H9 (cell line): Measurements from ENCODE around the gene OTUB2. TPM values are rescaled to one million over a fixed set of nuclear protein-coding genes. Genes with fewer than 3 reads are reported as not detected.

Experiments
- DNase-seq: peaks from one replicate; pipeline ENCODE4 v3.0.0-alpha.2; 2017
- H2AFZ ChIP-seq: one replicate; pipeline ENCODE4 v1.6.1; 2013; ENCODE audit warnings: mild to moderate bottlenecking, low read length, control low read depth, moderate library complexity
- H2AK5ac ChIP-seq: 2 replicates; pipeline ENCODE4 v1.6.1; 2013; ENCODE audit warnings: low read length, control low read depth, mixed read lengths; ENCODE audit not compliant: insufficient read length
- H2BK120ac ChIP-seq: one replicate; pipeline ENCODE4 v1.6.1; 2013; ENCODE audit warnings: low read depth, mild to moderate bottlenecking, low read length, control low read depth, inconsistent platforms; ENCODE audit not compliant: poor library complexity, severe bottlenecking
- H2BK12ac ChIP-seq: 2 replicates; pipeline ENCODE4 v1.6.1; 2013; ENCODE audit warnings: low read length, control low read depth, mixed read lengths, low read depth; ENCODE audit not compliant: insufficient read length
- H2BK15ac ChIP-seq: 2 replicates; pipeline ENCODE4 v1.6.1; 2013; ENCODE audit warnings: low read depth, low read length, control low read depth
- H2BK20ac ChIP-seq: one replicate; pipeline ENCODE4 v1.6.1; 2013; ENCODE audit warnings: low read depth, mild to moderate bottlenecking, low read length, control low read depth, inconsistent platforms; ENCODE audit not compliant: poor library complexity, severe bottlenecking
- H2BK5ac ChIP-seq: 2 replicates; pipeline ENCODE4 v1.6.1; 2013; ENCODE audit warnings: low read length, control low read depth, mixed read lengths; ENCODE audit not compliant: insufficient read length
- H3K14ac ChIP-seq: 2 replicates; pipeline ENCODE4 v1.6.1; 2013; ENCODE audit warnings: low read length, control low read depth; ENCODE audit not compliant: insufficient read depth
- H3K18ac ChIP-seq: 2 replicates; pipeline ENCODE4 v1.6.1; 2013; ENCODE audit warnings: low read depth, mild to moderate bottlenecking, mixed read lengths, low read length, control low read depth; ENCODE audit not compliant: insufficient read length
- H3K23ac ChIP-seq: 2 replicates; pipeline ENCODE4 v1.6.1; 2013; ENCODE audit warnings: low read length, control low read depth, mixed read lengths, low read depth; ENCODE audit not compliant: insufficient read length
- H3K23me2 ChIP-seq: 2 replicates; pipeline ENCODE4 v1.6.1; 2013; ENCODE audit warnings: low read depth, mild to moderate bottlenecking, mixed read lengths, low read length, control low read depth; ENCODE audit not compliant: insufficient read length, poor library complexity, severe bottlenecking
- H3K27ac ChIP-seq: 2 replicates; pipeline ENCODE4 v1.5.1; 2013; ENCODE audit warnings: low read length, control low read depth, mixed read lengths, low read depth; ENCODE audit not compliant: insufficient read length
- H3K27me3 ChIP-seq: 2 replicates; pipeline ENCODE4 v1.6.1; 2013; ENCODE audit warnings: low read length, control low read depth, inconsistent platforms; ENCODE audit not compliant: insufficient read depth
- H3K4ac ChIP-seq: 2 replicates; pipeline ENCODE4 v1.6.1; 2013; ENCODE audit warnings: low read depth, mild to moderate bottlenecking, control low read depth, inconsistent platforms, low read length, moderate library complexity
- H3K4me1 ChIP-seq: 2 replicates; pipeline ENCODE4 v1.6.1; 2013; ENCODE audit warnings: low read length, control low read depth, inconsistent platforms; ENCODE audit not compliant: insufficient read depth
- H3K4me2 ChIP-seq: 2 replicates; pipeline ENCODE4 v1.6.1; 2013; ENCODE audit warnings: low read length, control low read depth, mixed read lengths; ENCODE audit not compliant: insufficient read length, insufficient read depth
- H3K56ac ChIP-seq: 2 replicates; pipeline ENCODE4 v1.6.1; 2013; ENCODE audit warnings: low read depth, mild to moderate bottlenecking, mixed read lengths, low read length, control low read depth; ENCODE audit not compliant: insufficient read length
- H3K79me1 ChIP-seq: 2 replicates; pipeline ENCODE4 v1.6.1; 2013; ENCODE audit warnings: low read depth, mild to moderate bottlenecking, moderate library complexity, low read length, control low read depth, inconsistent platforms; ENCODE audit not compliant: insufficient read depth, poor library complexity, severe bottlenecking
- H3K79me2 ChIP-seq: 2 replicates; pipeline ENCODE4 v1.6.1; 2013; ENCODE audit warnings: low read length, control low read depth, inconsistent platforms; ENCODE audit not compliant: insufficient read depth
- H3K9ac ChIP-seq: 2 replicates; pipeline ENCODE4 v1.6.1; 2013; ENCODE audit warnings: low read length, control low read depth, mixed read lengths; ENCODE audit not compliant: insufficient read length; ENCODE audit errors: extremely low read depth
- H3K9me3 ChIP-seq: one replicate; pipeline ENCODE4 v1.6.1; 2013; ENCODE audit warnings: low read depth, low read length, inconsistent platforms; ENCODE audit not compliant: control insufficient read depth
- H3T11ph ChIP-seq: one replicate; pipeline ENCODE4 v1.6.1; 2013; ENCODE audit warnings: mild to moderate bottlenecking, low read length, control low read depth, inconsistent platforms
- H4K20me1 ChIP-seq: one replicate; pipeline ENCODE4 v1.6.1; 2013; ENCODE audit not compliant: control insufficient read depth, insufficient read length, insufficient read depth
- H4K5ac ChIP-seq: 2 replicates; pipeline ENCODE4 v1.6.1; 2013; ENCODE audit warnings: low read depth, mild to moderate bottlenecking, mixed read lengths, low read length, control low read depth; ENCODE audit not compliant: insufficient read length
- H4K8ac ChIP-seq: replicated peaks from 2 replicates; pipeline ENCODE4 v1.6.1; 2013; ENCODE audit warnings: low read length, control low read depth, mixed read lengths, low read depth; ENCODE audit not compliant: insufficient read length
- H4K91ac ChIP-seq: 2 replicates; pipeline ENCODE4 v1.6.1; 2013; ENCODE audit warnings: low read depth, mild to moderate bottlenecking, moderate library complexity, mixed read lengths, low read length, control low read depth; ENCODE audit not compliant: insufficient read length
- H3K27ac Mint-ChIP-seq, 3 experiments: 2 replicates in 2 of 3; 3 replicates in 1 of 3; pipeline ENCODE4 v1.8.0; 2020 to 2021; ENCODE audit warnings: mixed read lengths in 3 of 3, mild to moderate bottlenecking in 1 of 3, moderate library complexity in 1 of 3
- H3K27me3 Mint-ChIP-seq: 2 replicates; pipeline ENCODE4 v1.8.0; 2021; ENCODE audit warnings: low read depth, mild to moderate bottlenecking, moderate library complexity, mixed read lengths
- H3K36me3 Mint-ChIP-seq, 3 experiments: 2 replicates in 2 of 3; 3 replicates in 1 of 3; pipeline ENCODE4 v1.8.0; 2020 to 2021; ENCODE audit warnings: low read depth in 3 of 3, mixed read lengths in 3 of 3; ENCODE audit not compliant: insufficient read depth in 1 of 3
- H3K4me1 Mint-ChIP-seq, 2 experiments: 2 replicates each; pipeline ENCODE4 v1.8.0; 2020; ENCODE audit warnings: mixed read lengths in 2 of 2
- H3K4me3 Mint-ChIP-seq, 2 experiments: 2 replicates in 1 of 2; 3 replicates in 1 of 2; pipeline ENCODE4 v1.8.0; 2020 to 2021; ENCODE audit warnings: mild to moderate bottlenecking in 2 of 2, mixed read lengths in 2 of 2, moderate library complexity in 1 of 2
- H3K9me3 Mint-ChIP-seq, 2 experiments: 2 replicates in 1 of 2; 3 replicates in 1 of 2; pipeline ENCODE4 v1.8.0; 2020; ENCODE audit warnings: mild to moderate bottlenecking in 2 of 2, mixed read lengths in 2 of 2, moderate library complexity in 1 of 2
- CTCF ChIP-seq: fragments of 200-600 bp; sonication (generic); conservative IDR thresholded peaks from 3 replicates; pipeline ENCODE4 v1.8.0; 2021; ENCODE audit warnings: antibody characterized with exemption, mild to moderate bottlenecking
- WGBS: extraction: QIAGEN DNeasy Blood & Tissue Kit; methylation state at CpG from one replicate; pipeline ENCODE4 v1.1.7; 2013; ENCODE audit warnings: missing lambda C conversion rate, low lambda C conversion rate, mixed read lengths; ENCODE audit not compliant: insufficient read length; ENCODE audit errors: extremely low coverage; 5-methylcytosine and 5-hydroxymethylcytosine counted together
- total RNA-seq: library from RNA; stranded (reverse); gene quantifications from 2 replicates; pipeline ENCODE4 v1.2.1, GENCODE V29; 2021

The OTUB2 gene
- total RNA-seq, 1 experiment from 2014 or later, result 3.6 TPM

DNA sequence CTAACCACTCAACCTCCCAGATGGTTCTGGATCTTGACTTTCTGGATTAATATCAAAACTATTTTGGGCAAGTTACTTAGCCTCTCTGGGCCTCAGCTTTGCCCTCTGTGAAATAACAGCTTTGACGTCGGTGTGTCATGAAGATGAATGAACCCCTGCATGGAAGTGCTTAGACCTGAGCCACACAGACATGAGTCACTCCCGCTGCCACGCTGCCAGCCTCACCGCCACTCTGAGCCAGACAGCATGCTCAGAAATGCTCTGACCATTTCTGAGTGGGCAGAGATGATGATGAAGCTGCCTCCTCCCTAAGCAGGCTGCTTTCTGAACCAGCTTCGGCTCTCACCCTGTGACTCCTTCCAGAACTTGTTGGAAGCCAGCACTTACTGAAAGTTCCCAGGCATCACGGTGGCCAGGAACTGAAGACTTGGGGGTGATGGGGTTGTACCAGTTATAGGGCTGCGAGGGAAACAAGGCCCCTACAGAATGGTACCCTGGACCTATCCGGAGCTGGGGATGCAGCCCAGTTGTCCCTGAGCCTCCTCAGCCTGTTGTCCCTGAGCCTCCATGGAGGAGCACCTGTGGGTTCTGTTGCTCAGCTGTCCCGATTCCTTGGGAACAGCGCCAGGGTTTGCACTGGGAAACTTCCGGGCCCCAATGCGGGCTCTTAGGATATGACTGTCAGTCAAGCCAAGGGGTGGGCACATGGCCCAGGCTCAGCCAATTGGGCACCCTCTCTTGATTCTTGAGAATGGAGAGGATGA lies 31.0 kb upstream of the OTUB2 start:
- no peak overlapping the region for H2AFZ ChIP-seq
- DNase-seq, result no peak

More for the DNA sequence above, 31.0 kb upstream of the OTUB2 start:
- Histone ChIP-seq H2BK20ac (no peak overlapping the region), H3T11ph (no peak overlapping the region), H2BK15ac (no peak overlapping the region), H3K18ac (no peak overlapping the region), H2BK120ac (no peak overlapping the region), H2AK5ac (no peak overlapping the region), H3K4me1 (no peaks in the 10 kb centered on the region), H4K8ac (no peak overlapping the region), H4K91ac (no peak overlapping the region), H3K56ac (no peak overlapping the region), H3K79me2 (no peaks in the 10 kb centered on the region), H3K9me3 (no peaks in the 10 kb centered on the region), H4K5ac (no peak overlapping the region), H3K23me2 (no peaks in the 10 kb centered on the region), H3K14ac (no peak overlapping the region), H2BK12ac (no peak overlapping the region), H4K20me1 (no peaks in the 10 kb centered on the region), H3K4ac (no peak overlapping the region), H3K9ac (no peak overlapping the region), H3K79me1 (no peaks in the 10 kb centered on the region), H3K4me2 (no peak overlapping the region), H3K23ac (no peak overlapping the region), H3K27me3 (no peaks in the 10 kb centered on the region), H3K27ac (no peak overlapping the region), H2BK5ac (no peak overlapping the region)
- no CpG with 5 or more reads among the region's 13 CpGs for WGBS
- Mint-ChIP-seq H3K4me3 (no peak overlapping the region), H3K9me3 (no peaks in the 10 kb centered on the region; a peak in 1 of 5 replicates), H3K27ac (no peak overlapping the region; a peak in 1 of 7 replicates), H3K4me1 (peaks cover 0 to 32% of the 10 kb centered on the region in 2 experiments; a peak in 2 of 4 replicates), H3K36me3 (no peaks in the 10 kb centered on the region; a peak in 1 of 7 replicates), H3K27me3 (peaks cover 10% of the 10 kb centered on the region)
- TF ChIP-seq CTCF, result no peak
